Breast epithelium (tissue), 4 donors: ENCODE results near the gene CFDP1. TPM values are rescaled to one million over a fixed set of nuclear protein-coding genes. Genes with fewer than 3 reads are reported as not detected.
A peak's percentile ranks its signal among the peaks of the same experiment; 100 is the strongest.

ENCODE experiments used
- DNase-seq, 2 donors: peaks; one replicate each; pipeline ENCODE4 v3.0.0-alpha.2; 2019; ENCODE audit warnings: low spot score in 2 of 2
- H3K27ac ChIP-seq, 2 donors: fragments of 200-600 bp; sonication (generic) in 1 of 2; one replicate each; pipeline ENCODE4 v1.5.1; 2016 to 2019; ENCODE audit warnings: mild to moderate bottlenecking in 1 of 2
- H3K27me3 ChIP-seq, 2 donors: fragments of 200-600 bp; sonication (generic) in 1 of 2; one replicate each; pipeline versions ENCODE4 v1.5.1 to v1.6.0; 2017 to 2019; ENCODE audit warnings: control low read depth in 1 of 2, mild to moderate bottlenecking in 1 of 2
- H3K36me3 ChIP-seq: fragments of 200-600 bp; one replicate; pipeline ENCODE4 v1.5.1; 2019
- H3K4me1 ChIP-seq, 2 donors: fragments of 200-600 bp; sonication (generic); one replicate each; pipeline ENCODE4 v1.5.1; 2016 to 2019; ENCODE audit warnings: control low read depth in 1 of 2
- H3K4me3 ChIP-seq, 3 donors: fragments of 200-600 bp; sonication (generic); 1 replicate in 2 of 3; 2 replicates in 1 of 3; pipeline ENCODE4 v1.5.1; 2016 to 2019; ENCODE audit warnings: mild to moderate bottlenecking in 3 of 3, moderate library complexity in 2 of 3
- H3K9me3 ChIP-seq, 2 donors: fragments of 200-600 bp; sonication (generic) in 1 of 2; one replicate each; pipeline ENCODE4 v1.5.1; 2016 to 2019; ENCODE audit warnings: control low read depth in 1 of 2
- POLR2A ChIP-seq: fragments of 450-650 bp; IDR thresholded peaks from one replicate; pipeline ENCODE4 v1.6.1; 2016; ENCODE audit warnings: antibody characterized with exemption, mild to moderate bottlenecking, moderate library complexity
- POLR2AphosphoS5 ChIP-seq, 3 donors: sonication (generic); formaldehyde crosslinking; IDR thresholded peaks; one replicate each; pipeline ENCODE4 v1.6.1; 2017; ENCODE audit warnings: antibody characterized with exemption in 3 of 3
- intact Hi-C: fragments of 100-400 bp; cut with DNase I; formaldehyde crosslinking; loops from one replicate; pipeline ENCODE4 v1.15.1; 2023; ENCODE audit warnings: low total_unique reads
- total RNA-seq, 3 donors: library from RNA; depleted of rRNA; stranded (reverse); fragments of >200 nt; gene quantifications; one replicate each; pipeline ENCODE4 v1.1.0, GENCODE V29; 2016
- TF ChIP-seq, protein P1 (sequence below), 3 donors: fragments of 450-650 bp; IDR thresholded peaks; one replicate each; pipeline ENCODE4 v1.5.1; 2016 to 2017; ENCODE audit warnings: antibody characterized with exemption in 3 of 3, mild to moderate bottlenecking in 3 of 3, moderate library complexity in 3 of 3

The CFDP1 gene
- total RNA-seq, 3 donors from 2014 or later = 55.5 to 81.9 (median 80.9) TPM

DNA sequence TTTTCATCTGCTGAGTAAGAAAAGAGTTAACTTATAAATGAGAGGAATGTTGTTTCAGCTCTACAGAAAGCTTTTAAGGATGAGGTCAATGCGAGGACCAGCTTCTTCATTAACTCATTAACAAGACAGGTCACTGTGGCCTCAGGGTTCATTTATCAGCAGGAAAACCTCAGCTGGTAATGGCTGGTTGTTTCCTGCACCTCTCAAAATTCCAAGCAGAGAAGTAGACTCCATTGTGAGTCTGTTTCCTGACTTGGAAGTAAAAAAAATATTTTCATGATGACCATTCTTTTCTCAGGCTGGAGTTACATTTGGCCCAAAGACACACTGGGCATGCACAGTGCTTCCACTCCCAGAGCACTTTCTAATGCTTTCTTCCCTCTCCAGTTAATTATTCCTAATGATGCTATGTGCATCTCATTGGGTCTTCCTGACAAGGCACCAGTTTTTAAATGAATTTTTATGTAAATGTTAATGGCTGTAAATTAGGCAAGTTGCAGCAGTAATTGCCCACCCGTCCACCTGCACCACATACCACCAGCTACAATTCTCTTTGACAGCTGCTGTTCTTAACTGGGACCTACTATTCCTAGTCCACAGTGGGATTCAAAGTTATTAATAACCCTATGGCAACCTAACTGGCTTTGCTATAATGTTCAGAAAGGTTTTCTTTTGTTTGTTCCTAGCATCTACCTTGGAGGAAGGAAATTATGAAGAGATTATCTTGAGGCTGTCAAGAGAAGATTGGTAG, 92.4 kb downstream of the CFDP1 start:
- no peak for DNase-seq
- Histone ChIP-seq H3K4me3 (no peak overlapping the region), H3K4me1 (no peaks in the 10 kb centered on the region), H3K36me3 (no peaks in the 10 kb centered on the region), H3K27ac (peak overlapping the region; percentile 58 to 81), H3K27me3 (no peaks in the 10 kb centered on the region), H3K9me3 (no peaks in the 10 kb centered on the region)
- intact Hi-C loops = no loop called here
- TF ChIP-seq, protein P1, sequence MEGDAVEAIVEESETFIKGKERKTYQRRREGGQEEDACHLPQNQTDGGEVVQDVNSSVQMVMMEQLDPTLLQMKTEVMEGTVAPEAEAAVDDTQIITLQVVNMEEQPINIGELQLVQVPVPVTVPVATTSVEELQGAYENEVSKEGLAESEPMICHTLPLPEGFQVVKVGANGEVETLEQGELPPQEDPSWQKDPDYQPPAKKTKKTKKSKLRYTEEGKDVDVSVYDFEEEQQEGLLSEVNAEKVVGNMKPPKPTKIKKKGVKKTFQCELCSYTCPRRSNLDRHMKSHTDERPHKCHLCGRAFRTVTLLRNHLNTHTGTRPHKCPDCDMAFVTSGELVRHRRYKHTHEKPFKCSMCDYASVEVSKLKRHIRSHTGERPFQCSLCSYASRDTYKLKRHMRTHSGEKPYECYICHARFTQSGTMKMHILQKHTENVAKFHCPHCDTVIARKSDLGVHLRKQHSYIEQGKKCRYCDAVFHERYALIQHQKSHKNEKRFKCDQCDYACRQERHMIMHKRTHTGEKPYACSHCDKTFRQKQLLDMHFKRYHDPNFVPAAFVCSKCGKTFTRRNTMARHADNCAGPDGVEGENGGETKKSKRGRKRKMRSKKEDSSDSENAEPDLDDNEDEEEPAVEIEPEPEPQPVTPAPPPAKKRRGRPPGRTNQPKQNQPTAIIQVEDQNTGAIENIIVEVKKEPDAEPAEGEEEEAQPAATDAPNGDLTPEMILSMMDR (IDR thresholded peaks at IDR 0.05) = no peak

DNA sequence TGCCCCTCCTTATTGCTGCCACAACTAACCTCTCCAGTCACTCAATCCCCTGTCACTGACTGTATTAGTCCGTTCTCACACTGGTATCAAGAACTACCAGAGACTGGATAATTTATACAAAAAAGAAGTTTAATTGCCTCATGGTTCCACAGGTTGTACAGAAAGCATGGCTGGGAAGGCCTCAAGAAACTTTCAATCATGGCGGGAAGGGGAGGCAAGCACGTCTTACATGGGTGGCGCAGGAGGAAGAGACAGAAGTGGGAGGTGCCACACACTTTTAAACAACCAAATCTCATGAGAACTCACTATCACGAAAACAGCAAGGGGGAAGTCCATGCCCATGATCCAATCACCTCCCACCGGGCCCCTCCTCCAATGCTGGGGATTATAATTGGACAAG, 95.9 kb downstream of the CFDP1 start:
- Histone ChIP-seq H3K36me3 (no peaks in the 10 kb centered on the region), H3K4me1 (no peaks in the 10 kb centered on the region), H3K9me3 (no peaks in the 10 kb centered on the region), H3K4me3 (no peak overlapping the region), H3K27ac (no peak overlapping the region), H3K27me3 (no peaks in the 10 kb centered on the region)
- no peak for TF ChIP-seq POLR2AphosphoS5 (IDR thresholded peaks at IDR 0.05)
- TF ChIP-seq, protein P1 (IDR thresholded peaks at IDR 0.05) = no peak
- no peak for TF ChIP-seq POLR2A
- intact Hi-C loops = no loop called here
- no peak for DNase-seq

DNA sequence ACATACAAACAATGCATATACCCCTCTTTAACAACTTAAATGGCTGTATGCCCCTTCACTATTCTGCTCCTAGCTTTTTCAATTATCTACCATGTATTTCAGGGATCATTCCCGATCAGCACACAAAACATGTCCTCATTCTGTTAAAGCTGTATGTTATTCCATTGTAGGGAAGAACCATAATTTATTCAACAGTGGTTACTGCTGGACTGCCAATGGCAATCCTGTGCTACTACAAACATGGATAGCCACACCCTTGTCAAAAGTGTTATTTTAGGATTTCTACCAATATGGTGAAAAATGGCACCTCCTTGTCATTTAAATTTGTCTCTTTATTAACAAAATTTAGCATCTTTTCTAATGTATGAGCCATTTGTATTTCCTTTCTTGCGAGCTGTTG, 96.8 kb downstream of the CFDP1 start:
- intact Hi-C loops = no loop called here
- TF ChIP-seq POLR2AphosphoS5 (IDR thresholded peaks at IDR 0.05) = no peak
- TF ChIP-seq, protein P1 (IDR thresholded peaks at IDR 0.05) = no peak
- no peak for TF ChIP-seq POLR2A

DNA sequence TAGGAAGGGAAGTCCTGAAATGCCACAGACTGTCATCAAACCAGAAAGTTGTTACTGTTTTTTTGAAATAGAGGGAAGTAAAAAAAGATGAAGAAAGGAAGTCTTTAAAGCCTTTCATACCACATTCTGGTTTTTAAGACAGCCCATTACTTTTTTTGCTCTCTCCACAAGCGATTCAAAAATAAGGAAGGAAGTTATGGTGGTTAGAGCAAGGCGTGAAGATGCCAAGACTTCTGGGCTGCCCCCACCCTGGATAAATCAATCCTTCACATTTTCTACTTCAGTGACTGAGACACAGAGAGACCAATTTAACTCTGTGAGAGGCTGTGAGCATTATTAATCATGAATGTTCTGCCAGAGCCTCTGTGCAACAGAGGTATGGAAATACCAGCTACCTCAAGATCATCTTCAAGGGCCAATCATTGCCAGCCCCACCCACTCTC, 99.6 kb downstream of the CFDP1 start:
- TF ChIP-seq POLR2A (no peak), POLR2AphosphoS5 (IDR thresholded peaks at IDR 0.05) (no peak)
- TF ChIP-seq, protein P1 (IDR thresholded peaks at IDR 0.05) = no peak
- H3K4me1 ChIP-seq = no peaks in the 10 kb centered on the region
- H3K4me3 ChIP-seq = no peak overlapping the region
- no peak overlapping the region for H3K27ac ChIP-seq
- H3K27me3 ChIP-seq = no peaks in the 10 kb centered on the region
- intact Hi-C loops = no loop called here
- DNase-seq = no peak
- H3K9me3 ChIP-seq = no peaks in the 10 kb centered on the region
- no peaks in the 10 kb centered on the region for H3K36me3 ChIP-seq

More for the DNA sequence above, 96.8 kb downstream of the CFDP1 start:
- Histone ChIP-seq H3K4me1 (no peaks in the 10 kb centered on the region), H3K27ac (no peak overlapping the region), H3K4me3 (no peak overlapping the region), H3K27me3 (no peaks in the 10 kb centered on the region), H3K9me3 (no peaks in the 10 kb centered on the region), H3K36me3 (no peaks in the 10 kb centered on the region)
- DNase-seq = no peak

DNA sequence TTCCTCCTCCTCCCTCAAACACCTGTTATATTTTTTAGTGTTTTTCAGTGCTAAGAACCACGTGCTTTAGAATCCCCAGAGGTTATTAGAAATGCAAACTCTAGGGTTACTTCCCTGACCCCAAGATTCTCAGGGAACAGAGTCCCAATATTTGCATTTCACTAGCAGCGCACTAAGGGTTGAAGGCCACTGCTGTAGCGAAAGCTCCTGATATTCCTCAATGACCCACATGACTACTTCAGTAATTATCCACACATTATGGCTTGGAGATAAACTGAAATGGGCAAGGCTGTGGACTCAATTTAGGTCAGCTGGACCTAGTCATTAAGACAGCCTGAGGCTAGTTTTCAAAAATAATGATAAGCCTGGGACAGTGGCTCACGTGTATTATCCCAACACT, 103.4 kb downstream of the CFDP1 start:
- Histone ChIP-seq H3K9me3 (no peaks in the 10 kb centered on the region), H3K4me1 (no peaks in the 10 kb centered on the region)

More for the DNA sequence above, 103.4 kb downstream of the CFDP1 start:
- H3K4me3 ChIP-seq = no peak overlapping the region
- no peaks in the 10 kb centered on the region for H3K36me3 ChIP-seq
- DNase-seq = no peak
- H3K27me3 ChIP-seq = no peaks in the 10 kb centered on the region
- TF ChIP-seq, protein P1 (IDR thresholded peaks at IDR 0.05) = no peak
- TF ChIP-seq POLR2AphosphoS5 (IDR thresholded peaks at IDR 0.05) (no peak), POLR2A (no peak)
- intact Hi-C loops = no loop called here
- H3K27ac ChIP-seq = no peak overlapping the region
